Measurements from ENCODE around the gene PLCB3.

Gene PLCB3

DNA sequence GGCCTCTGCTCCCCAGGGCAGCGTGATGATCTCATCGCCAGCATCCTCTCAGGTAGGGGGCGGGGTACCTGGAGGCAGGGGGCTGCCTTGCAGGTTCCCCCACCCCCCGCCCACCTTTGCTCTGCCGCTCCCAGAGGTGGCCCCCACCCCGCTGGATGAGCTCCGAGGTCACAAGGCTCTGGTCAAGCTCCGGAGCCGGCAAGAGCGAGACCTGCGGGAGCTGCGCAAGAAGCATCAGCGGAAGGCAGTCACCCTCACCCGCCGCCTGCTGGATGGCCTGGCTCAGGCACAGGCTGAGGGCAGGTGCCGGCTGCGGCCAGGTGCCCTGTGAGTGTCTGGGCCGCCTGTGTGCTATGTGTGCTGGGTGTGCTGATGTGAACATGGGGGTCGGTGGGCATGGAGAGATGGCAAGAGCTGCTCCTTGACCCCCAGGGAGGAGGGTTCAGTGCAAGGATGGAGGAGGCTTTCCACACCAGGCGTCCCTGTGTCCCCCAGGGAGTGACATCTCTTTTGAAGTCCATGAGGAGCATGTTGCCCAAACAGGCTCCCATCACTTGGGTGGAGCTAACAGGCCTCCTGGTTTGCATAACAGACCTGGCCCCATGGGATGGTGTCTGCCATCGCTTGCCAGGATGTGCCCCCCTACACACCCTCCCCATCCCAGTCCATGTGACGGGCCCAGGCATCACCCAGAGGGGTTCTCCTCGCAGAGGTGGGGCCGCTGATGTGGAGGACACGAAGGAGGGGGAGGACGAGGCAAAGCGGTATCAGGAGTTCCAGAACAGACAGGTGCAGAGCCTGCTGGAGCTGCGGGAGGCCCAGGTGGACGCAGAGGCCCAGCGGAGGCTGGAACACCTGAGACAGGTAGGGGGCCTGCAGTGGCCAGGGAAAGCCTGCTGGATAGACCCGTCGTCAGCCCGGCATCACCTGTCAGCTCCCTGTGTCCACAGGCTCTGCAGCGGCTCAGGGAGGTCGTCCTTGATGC is 14.1 kb downstream of the PLCB3 start:
- no peak for DNase-seq (ENCODE audit: low spot score)
- ChIA-PET CTCF (interaction anchor here (0.6 to 1.0 kb wide), 6 partner anchors 14 to 84 kb away, joined by 3 to 5 read pairs (median 4); no protein-coding TSS in a partner anchor), POLR2A (ENCODE audit: low non-redundant PET) (interaction anchor here (0.9 to 1.0 kb wide), 2 partner anchors 12 to 19 kb away, joined by 3 to 6 read pairs; partner anchors contain the start of gene PPP1R14B)
- peak overlapping the region; percentile 99 for H3K27ac ChIP-seq
- TF ChIP-seq CTCF (conservative IDR thresholded peaks at IDR 0.05; ENCODE audit: low read depth), result no peak

DNA sequence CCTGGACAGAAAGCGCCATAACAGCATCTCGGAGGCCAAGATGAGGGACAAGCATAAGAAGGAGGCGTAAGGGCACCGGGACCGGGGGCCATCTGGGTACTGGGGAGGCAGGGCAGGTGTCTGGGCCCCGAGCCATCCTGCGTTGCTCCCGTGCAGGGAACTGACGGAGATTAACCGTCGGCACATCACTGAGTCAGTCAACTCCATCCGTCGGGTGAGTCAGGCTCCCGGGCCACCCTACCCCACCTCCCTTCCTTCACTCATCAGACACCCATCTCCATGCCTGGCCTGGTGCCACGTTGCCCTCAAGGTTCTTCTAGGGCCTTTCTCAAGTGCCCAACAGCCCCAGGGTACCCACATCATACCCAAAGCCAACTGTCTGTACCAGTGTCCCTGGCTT is 15.0 kb downstream of the PLCB3 start:
- TF ChIP-seq CTCF (conservative IDR thresholded peaks at IDR 0.05; ENCODE audit: low read depth), result no peak
- POLR2A ChIA-PET (ENCODE audit: low non-redundant PET), result no interaction called here
- CTCF ChIA-PET, result interaction anchor here (0.9 to 1.0 kb wide), 2 partner anchors 16 to 62 kb away, joined by 3 to 5 read pairs; no protein-coding TSS in a partner anchor
- peak; percentile 45 for DNase-seq (ENCODE audit: low spot score)
- peak overlapping the region; percentile 99 for H3K27ac ChIP-seq

GRCh38 chr11:64267207-64267945 is 16.0 kb downstream of the PLCB3 start:
- H3K27ac ChIP-seq, result peak overlapping the region; percentile 99
- DNase-seq (ENCODE audit: low spot score), result no peak
- ChIA-PET POLR2A (ENCODE audit: low non-redundant PET) (interaction anchor here (0.7 to 1.6 kb wide), 3 partner anchors 10 to 23 kb away, joined by 4 to 7 read pairs (median 6); no protein-coding TSS in a partner anchor), CTCF (interaction anchor here (1.0 to 3.6 kb wide), 5 partner anchors 9 to 63 kb away, joined by 3 to 18 read pairs (median 5); partner anchors contain the start of genes CATSPERZ and PLCB3)
- no peak for TF ChIP-seq CTCF (conservative IDR thresholded peaks at IDR 0.05; ENCODE audit: low read depth)

- TF ChIP-seq CTCF (conservative IDR thresholded peaks at IDR 0.05; ENCODE audit: low read depth), result no peak
- POLR2A ChIA-PET (ENCODE audit: low non-redundant PET), result interaction anchor here (0.6 to 1.6 kb wide), 7 partner anchors 9 to 43 kb away, joined by 3 to 7 read pairs (median 4); no protein-coding TSS in a partner anchor
- CTCF ChIA-PET, result interaction anchor here (0.6 to 3.6 kb wide), 8 partner anchors 9 to 1388 kb away, joined by 3 to 18 read pairs (median 4); partner anchors contain the start of genes CATSPERZ, PLCB3 and SLC3A2
- H3K27ac ChIP-seq, result peak overlapping the region; percentile 99
- no peak for DNase-seq (ENCODE audit: low spot score)
Measured at GRCh38 chr11:64268025-64268892, 16.9 kb downstream of the PLCB3 start.

- CTCF ChIA-PET, result interaction anchor here (0.6 to 3.6 kb wide), 5 partner anchors 10 to 257 kb away, joined by 3 to 18 read pairs (median 3); partner anchors contain the start of genes CATSPERZ and PLCB3
- TF ChIP-seq CTCF (conservative IDR thresholded peaks at IDR 0.05; ENCODE audit: low read depth), result no peak
- POLR2A ChIA-PET (ENCODE audit: low non-redundant PET), result interaction anchor here (0.6 to 1.6 kb wide), 5 partner anchors 16 to 43 kb away, joined by 3 to 7 read pairs (median 4); no protein-coding TSS in a partner anchor
- peak overlapping the region; percentile 99 for H3K27ac ChIP-seq
- no peak for DNase-seq (ENCODE audit: low spot score)
Measured at GRCh38 chr11:64268893-64269539, 17.7 kb downstream of the PLCB3 start.

All from RWPE1 (cell line).